GM12878 (cell line): ENCODE measurements around the gene STK17A.

Experiments
- CTCF ChIP-seq, 3 experiments: IDR thresholded peaks in 2 of 3; conservative IDR thresholded peaks in 1 of 3; 2 replicates each; pipeline ENCODE4 v1.5.1; 2011; ENCODE audit warnings: low read depth in 3 of 3, low read length in 3 of 3, mild to moderate bottlenecking in 3 of 3, control low read depth in 2 of 3, moderate library complexity in 2 of 3, inconsistent platforms in 1 of 3, mixed read lengths in 1 of 3; ENCODE audit not compliant: control insufficient read depth in 2 of 3, insufficient read depth in 1 of 3; ENCODE audit errors: extremely low read depth in 1 of 3
- E2F4 ChIP-seq: IDR thresholded peaks from 2 replicates; pipeline ENCODE4 v1.6.1; 2012; ENCODE audit warnings: low read depth, low read length, improper control_type of control experiment
- NFXL1 ChIP-seq: fragments of 450-650 bp; IDR thresholded peaks from 2 replicates; pipeline ENCODE4 v1.6.1; 2017; ENCODE audit warnings: antibody characterized with exemption, mild to moderate bottlenecking, borderline replicate concordance
- PAX5 ChIP-seq: IDR thresholded peaks from 2 replicates; pipeline ENCODE4 v1.6.1; 2011; ENCODE audit warnings: low read depth, low read length, borderline replicate concordance
- PAX8 ChIP-seq: fragments of 450-650 bp; IDR thresholded peaks from 2 replicates; pipeline ENCODE4 v1.6.1; 2017; ENCODE audit warnings: mild to moderate bottlenecking, moderate library complexity
- POLR2A ChIP-seq: IDR thresholded peaks from 2 replicates; pipeline ENCODE4 v1.6.1; 2011; ENCODE audit warnings: low read depth, mild to moderate bottlenecking, low read length
- RCOR1 ChIP-seq: conservative IDR thresholded peaks from 2 replicates; pipeline ENCODE4 v1.6.1; 2012; ENCODE audit warnings: low read depth, low read length, improper control_type of control experiment
- YBX1 ChIP-seq: fragments of 450-650 bp; IDR thresholded peaks from 2 replicates; pipeline ENCODE4 v1.6.1; 2016; ENCODE audit warnings: antibody characterized with exemption

- TF ChIP-seq PAX8 (no peak), CTCF (IDR thresholded peaks at IDR 0.05 in 2 of 3, conservative IDR thresholded peaks at IDR 0.05 in 1 of 3; ENCODE audit: control insufficient read depth in 2 of 3, extremely low read depth in 1 of 3, insufficient read depth in 1 of 3, low read depth in 3 of 3, low read length in 3 of 3) (no peak), POLR2A (no peak), NFXL1 (no peak), E2F4 (no peak), RCOR1 (no peak), YBX1 (no peak), PAX5 (no peak)
These were observed 29.2 kb downstream of the STK17A start for GRCh38 chr7:43612128-43612527.
